ENCODE measurements around the gene APOA4. TPM values are rescaled to one million over a fixed set of nuclear protein-coding genes. Genes with fewer than 3 reads are reported as not detected.

The APOA4 gene
- total and polyA plus RNA-seq, 9 of the 15 experiments (the other 6 are each of a cell fraction or from before 2014, with no cell fraction given) = 0.07 TPM; not detected in 8

GRCh38 chr11:116835791-116836631 lies 12.9 kb upstream of the APOA4 start (continued):
- TF ChIP-seq USF2 (CRISPR knock-in tag; IDR thresholded peaks at IDR 0.05) (no peak), EP400 (IDR thresholded peaks at IDR 0.05) (no peak), STAG1 (CRISPR knock-in tag; IDR thresholded peaks at IDR 0.05; ENCODE audit: borderline replicate concordance) (no peak), ZSCAN32 (CRISPR knock-in tag; IDR thresholded peaks at IDR 0.05) (no peak), RBM14 (IDR thresholded peaks at IDR 0.05; ENCODE audit: borderline replicate concordance, insufficient read depth, low read depth, low read length) (no peak), RHOXF2B (CRISPR knock-in tag; conservative IDR thresholded peaks at IDR 0.05) (no peak), TEAD4 (IDR thresholded peaks at IDR 0.05; ENCODE audit: low read length) (no peak), TEAD4 (CRISPR knock-in tag; IDR thresholded peaks at IDR 0.05; ENCODE audit: borderline replicate concordance) (no peak), CBX1 (IDR thresholded peaks at IDR 0.05; ENCODE audit: low read depth) (no peak), TAF15 (IDR thresholded peaks at IDR 0.05; ENCODE audit: low read depth, low read length) (no peak), GMEB1 (CRISPR knock-in tag; IDR thresholded peaks at IDR 0.05) (no peak), ZNF408 (CRISPR knock-in tag; IDR thresholded peaks at IDR 0.05; ENCODE audit: low read depth) (no peak), ZBTB1 (CRISPR knock-in tag; IDR thresholded peaks at IDR 0.05; ENCODE audit: borderline replicate concordance, low read depth) (no peak), ZNF217 (CRISPR knock-in tag; IDR thresholded peaks at IDR 0.05) (no peak), MIER1 (IDR thresholded peaks at IDR 0.05; ENCODE audit: low read depth) (no peak), ZMIZ1 (IDR thresholded peaks at IDR 0.05; ENCODE audit: low read depth in 2 of 2, low read length in 2 of 2) (no peak), THRB (CRISPR knock-in tag; conservative IDR thresholded peaks at IDR 0.05) (no peak), ZNF695 (CRISPR knock-in tag; IDR thresholded peaks at IDR 0.05) (no peak), TEAD2 (tag; IDR thresholded peaks at IDR 0.05) (no peak)
